Activated T-helper 1 cell treated with Interleukin-2 at 50 U/mL for 16 hours (primary cell): ENCODE data around the gene MYMX.
A peak's percentile ranks its signal among the peaks of the same experiment; 100 is the strongest.

Experiments used
- DNase-seq: peaks from one replicate; pipeline ENCODE4 v3.0.0-alpha.2; 2020; ENCODE audit warnings: low read depth

The MYMX gene

DNA sequence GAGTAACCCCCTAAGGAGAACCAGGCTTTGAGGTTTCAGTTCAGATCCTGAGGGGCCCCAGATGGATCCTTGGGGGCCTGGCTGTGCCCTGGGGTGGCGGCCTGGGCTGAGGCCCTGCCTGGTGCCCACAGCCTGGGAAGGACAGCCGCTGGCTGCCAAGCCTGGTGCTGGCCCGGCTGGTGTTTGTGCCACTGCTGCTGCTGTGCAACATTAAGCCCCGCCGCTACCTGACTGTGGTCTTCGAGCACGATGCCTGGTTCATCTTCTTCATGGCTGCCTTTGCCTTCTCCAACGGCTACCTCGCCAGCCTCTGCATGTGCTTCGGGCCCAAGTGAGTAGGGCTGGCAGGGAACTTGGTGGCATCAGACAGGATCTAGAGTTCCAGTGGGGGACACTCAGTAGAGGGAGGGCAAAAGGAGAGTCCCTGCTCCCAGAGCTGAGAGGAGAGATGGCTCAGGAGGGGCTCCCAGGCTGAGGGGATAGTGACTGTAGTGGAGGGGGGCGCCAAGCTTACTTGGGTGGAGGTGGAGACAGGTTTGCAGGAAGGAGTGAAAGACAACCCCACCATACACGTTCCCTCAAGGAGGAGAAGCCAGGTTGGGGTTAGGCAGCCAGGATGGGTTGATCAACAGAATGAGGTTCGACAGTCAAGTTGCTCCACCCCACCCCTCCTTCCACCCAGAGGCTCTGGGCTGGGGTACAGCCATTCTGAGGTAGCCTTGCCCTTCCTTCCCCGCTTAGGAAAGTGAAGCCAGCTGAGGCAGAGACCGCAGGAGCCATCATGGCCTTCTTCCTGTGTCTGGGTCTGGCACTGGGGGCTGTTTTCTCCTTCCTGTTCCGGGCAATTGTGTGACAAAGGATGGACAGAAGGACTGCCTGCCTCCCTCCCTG is 16.2 kb downstream of the MYMX start:
- no peak for DNase-seq

DNA sequence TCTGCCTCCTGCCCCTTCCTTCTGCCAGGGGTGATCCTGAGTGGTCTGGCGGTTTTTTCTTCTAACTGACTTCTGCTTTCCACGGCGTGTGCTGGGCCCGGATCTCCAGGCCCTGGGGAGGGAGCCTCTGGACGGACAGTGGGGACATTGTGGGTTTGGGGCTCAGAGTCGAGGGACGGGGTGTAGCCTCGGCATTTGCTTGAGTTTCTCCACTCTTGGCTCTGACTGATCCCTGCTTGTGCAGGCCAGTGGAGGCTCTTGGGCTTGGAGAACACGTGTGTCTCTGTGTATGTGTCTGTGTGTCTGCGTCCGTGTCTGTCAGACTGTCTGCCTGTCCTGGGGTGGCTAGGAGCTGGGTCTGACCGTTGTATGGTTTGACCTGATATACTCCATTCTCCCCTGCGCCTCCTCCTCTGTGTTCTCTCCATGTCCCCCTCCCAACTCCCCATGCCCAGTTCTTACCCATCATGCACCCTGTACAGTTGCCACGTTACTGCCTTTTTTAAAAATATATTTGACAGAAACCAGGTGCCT is 16.9 kb downstream of the MYMX start:
- DNase-seq: no peak

DNA sequence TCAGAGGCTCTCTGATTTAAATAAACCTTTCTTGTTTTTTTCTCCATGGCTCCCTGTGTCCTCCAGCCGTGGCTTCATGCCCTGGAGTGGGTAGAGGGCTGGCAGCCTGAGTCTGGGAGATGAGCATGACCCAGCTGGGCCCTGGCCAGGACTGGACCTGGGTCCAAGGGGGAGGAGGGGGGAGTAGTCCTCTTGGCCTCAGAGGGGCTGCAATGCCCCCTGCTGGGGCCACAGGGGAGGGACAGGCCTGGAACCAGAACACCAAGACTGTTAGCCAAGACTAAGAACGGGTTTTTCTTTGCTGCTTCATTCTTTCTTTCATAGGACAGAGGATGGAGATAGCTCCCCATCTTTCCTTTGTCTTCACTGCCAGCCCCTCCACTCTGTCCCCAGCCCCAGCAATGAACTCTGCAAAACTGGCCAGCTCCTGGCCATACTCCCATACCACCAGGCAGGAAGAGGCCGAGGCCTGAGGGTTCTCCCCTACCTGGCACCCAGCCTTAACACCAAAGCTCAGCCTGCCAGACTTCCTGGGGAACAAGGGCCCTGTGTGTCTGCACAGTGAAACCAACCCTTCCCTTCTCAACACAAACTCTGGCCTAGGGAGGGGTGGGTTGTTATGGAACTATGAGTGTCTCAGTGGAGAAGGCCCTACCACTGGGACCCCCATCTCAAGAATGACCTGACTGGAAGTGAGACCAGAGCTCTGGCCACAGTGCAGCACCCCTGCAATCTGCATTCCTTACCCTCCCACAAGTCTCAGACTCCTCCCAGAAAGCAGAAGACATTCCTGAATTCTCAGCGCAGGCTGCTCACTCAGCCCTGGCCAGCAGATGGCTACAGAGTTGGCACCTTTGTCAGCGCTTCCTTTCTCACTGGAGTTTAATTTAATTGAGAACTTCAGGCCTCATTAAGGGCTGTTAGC is 17.6 kb downstream of the MYMX start:
- no peak for DNase-seq

DNA sequence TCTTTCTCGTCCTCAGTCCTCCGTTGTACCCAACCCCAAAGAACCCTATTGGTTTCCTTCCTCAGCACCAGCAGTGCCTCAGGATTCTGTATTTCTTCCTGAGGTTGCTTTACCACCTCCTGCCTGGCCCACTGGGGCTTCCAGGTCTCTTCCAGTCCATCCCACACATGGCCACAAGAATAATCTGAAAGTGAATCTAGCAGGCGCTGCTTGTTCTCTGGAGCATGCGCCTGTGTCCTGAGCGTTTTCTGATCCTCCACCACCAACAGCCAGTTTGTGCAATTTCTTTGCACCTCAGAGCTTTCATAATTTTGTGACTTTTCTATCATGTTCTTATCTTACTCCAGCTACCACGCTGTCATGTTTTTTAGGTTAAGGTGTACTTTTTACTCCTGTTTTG is 18.5 kb downstream of the MYMX start:
- DNase-seq: no peak

DNA sequence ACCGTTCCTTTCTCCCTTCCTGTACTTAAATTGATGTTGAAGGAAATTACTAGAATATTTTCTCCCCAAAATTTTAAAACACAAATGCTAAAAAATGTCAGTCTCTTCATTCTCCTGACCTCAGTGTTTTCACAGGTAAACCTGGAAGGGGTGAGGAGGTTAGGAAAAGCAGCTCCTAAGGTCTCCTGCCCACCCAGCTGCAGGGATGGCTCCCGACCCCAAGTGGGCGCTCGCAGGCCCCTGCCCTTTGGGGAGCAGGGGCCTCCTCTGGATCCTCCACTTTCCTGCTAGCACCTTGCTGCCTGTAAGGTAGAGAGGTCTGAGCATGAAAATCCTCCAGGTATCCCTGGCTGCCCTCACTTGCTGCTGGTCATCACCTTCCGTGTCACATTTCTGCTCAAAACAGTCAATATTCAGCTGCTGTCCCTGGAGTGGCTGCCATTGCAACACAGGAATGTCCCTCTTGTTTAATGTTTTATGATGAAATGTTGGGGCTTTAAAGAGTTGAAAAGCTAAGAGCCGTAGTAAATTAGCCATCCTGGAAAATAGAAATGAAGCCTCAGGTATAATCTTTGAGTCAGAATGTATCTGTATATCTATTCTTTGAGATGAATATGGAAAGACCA is 19.3 kb downstream of the MYMX start:
- no peak for DNase-seq

DNA sequence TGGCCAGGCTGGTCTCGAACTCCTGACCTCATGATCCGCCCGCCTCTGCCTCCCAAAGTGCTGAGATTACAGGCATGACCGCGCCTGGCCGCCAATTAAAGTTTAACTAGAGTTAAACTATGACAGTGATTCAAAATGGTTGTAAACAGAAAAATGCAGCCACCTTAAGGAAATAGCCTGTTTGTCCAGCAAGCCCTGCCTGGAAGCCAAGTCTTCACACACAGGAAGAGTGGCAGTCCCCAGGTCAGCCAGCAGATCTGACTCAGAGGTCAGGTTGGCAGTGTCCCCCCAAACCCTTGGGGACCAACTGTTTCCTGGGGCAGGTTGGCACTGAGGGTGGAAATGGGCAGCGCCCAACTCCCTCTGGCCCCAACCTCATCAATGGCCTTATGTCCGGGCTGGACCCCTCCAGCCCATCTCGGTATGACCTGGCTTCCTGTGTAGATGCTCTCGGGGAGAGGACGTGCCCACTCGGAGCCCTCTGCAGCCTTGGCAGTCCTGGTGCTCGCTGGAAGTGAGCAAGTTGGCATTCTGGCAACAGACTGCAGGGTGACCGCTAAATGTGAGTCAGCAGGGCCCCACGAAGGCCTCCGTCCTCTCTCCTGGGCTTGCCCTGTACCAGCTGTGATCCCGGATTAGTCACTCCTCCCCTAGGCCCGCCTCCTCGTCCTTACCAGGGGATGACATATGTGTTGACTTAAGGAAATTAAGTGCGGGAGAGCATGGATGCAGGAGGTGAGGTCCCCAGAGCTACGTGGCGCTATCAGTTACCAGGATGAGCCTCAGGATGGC is 20.5 kb downstream of the MYMX start:
- peak; percentile 39 for DNase-seq

DNA sequence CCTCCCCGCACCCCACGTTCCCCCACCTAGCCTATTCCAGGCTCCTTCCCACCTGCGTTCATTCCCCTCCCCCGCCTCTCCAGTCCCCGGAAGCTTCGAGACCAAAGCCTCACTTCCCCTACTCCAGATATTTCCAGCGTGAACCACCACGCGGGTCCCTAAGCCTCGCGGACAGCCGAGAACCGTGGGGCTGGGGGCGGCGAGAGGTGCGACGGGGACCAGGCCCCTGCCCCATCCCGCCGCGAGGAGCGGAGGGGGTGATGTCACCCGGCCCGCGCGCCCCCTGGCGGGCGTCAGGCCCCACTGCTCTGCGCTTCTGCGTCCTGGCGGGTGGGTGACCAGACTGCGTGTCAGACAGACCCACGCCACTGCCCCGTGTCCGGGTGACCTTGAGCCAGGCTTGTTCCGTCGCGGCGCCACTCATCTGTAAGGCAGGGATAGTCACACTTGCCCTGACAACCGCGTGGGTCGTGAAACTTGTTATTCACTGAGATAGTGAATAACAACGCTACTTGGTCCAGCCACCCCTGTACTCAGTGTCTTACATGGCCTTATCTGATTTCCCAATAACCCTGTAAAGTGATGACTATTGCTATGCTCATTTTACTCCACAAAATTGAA is 21.2 kb downstream of the MYMX start:
- peak; percentile 72 for DNase-seq

DNA sequence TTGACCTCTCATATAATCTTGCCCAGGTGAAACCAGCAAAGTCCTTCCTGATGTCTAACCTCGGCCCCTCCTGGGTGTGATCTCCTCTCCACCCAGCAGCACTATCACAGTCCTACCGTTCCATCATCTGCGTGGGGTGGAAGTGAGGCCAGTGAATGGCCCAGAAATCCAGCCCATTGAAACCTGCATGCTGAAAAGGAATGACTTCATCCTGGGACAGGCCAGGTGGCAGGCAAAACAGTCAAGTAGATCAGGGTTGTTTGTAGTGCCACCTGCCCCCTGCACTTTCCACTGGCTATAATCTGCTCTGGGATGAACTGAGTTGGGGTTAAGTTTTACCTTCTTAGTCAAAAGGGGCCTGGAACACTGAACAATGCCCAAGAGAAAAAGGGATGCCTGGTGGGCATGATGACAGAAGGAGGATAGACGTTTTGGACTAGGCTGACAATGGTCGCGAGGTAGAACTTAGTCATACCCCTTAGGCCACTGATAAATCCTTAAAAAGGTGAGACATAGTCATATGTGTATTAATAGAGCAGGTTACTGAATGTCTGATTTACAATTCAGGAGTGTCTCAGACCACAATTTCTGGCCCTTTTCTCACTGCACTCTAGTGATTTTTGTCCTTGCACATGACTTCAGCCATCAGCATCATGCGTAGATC is 22.1 kb downstream of the MYMX start:
- no peak for DNase-seq

DNA sequence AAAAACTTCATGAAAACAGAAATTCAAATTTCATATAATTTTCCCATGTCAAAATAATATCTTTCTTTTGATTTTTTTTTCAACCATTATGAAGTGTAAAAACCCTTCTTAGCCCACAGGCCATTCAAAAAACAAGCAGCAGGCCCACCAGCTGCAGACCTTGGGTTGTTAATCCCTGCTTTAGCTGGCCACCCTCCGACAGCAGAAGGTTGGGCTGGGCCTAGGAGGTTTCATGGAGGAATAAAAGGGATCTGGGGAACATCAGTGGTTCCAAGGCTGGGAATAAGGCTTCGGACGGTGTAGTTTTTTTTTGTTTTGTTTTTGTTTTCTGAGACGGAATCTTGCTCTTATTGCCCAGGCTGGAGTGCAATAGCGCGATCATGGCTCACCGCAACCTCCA is 26.6 kb downstream of the MYMX start:
- no peak for DNase-seq

DNA sequence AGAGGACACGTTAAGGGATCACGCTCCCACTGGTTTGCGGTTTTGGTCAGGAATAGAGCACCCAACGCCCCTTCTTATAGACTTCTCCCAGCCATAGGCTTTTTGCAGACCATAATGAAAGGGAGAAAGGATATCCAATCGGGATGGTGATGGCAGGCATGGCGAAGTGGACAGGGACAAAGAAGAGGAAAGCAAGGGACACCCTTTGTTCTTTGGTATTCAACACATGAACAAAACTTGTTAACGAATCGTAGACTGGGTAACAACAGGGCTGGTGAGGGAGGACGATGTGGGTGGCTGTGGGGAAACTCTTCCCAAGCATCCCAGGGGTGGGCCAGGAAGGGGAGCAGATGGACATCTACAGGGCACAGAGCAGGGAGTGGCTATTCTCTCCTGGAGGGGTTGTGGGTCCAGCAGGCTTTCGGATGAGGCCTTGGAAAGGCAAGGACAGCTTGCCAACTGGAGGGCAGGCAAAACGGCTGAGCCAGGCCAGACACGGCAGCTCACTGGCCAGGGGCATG is 28.7 kb downstream of the MYMX start:
- no peak for DNase-seq

DNA sequence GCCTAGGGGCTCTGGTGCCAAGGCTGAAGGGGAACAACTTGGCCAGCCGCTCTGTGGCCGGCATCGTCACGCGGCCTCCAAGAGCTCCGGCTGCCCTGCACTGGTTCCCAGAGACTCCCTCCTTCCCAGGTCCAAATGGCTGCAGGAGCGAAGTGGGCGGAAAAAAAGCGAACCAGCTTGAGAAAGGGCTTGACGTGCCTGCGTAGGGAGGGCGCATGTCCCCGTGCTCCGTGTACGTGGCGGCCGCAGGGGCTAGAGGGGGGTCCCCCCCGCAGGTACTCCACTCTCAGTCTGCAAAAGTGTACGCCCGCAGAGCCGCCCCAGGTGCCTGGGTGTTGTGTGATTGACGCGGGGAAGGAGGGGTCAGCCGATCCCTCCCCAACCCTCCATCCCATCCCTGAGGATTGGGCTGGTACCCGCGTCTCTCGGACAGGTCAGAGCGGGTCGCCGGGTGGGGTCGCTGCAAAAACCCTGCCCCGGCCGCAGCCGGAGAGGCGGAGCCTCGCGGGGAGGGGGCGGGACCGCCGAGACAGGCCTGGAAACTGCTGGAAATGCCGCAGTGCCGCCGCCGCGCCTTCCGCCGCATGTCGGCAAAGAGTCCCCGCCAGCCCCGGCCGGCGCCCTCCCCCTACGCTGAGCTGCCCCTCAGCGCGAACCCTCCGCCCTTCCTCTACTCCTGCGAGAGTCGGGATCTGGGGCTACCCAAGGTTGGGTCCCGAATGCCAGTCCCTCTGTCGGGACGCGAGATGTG is 29.4 kb downstream of the MYMX start:
- peak; percentile 74 for DNase-seq

DNA sequence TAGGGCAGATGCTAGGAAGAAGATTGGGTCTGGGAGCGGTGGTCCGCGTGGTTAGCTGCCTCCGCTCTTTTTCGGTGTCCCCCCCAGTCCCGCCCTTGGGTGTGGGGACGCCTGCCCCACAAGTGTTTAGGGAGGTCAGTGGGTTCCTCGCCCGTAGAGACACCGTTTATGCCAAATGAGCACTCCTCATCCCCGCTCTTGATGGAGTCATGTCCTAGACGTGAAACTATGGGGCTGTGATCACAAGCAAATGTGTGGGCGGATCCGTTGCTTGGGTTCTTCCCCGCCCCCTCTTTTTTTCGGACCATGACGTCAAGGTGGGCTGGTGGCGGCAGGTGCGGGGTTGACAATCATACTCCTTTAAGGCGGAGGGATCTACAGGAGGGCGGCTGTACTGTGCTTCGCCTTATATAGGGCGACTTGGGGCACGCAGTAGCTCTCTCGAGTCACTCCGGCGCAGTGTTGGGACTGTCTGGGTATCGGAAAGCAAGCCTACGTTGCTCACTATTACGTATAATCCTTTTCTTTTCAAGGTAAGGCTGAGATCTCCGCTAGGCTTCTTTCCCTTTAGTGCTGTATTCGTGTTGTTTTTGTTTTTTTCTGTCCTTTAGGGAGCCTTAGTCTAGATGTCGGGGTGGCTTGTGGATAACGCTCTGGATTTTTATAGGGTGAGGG is 30.1 kb downstream of the MYMX start, which contains the start of gene HSP90AB1:
Gene HSP90AB1, plus strand, starts transcription at position 439 of the 675 bp plus-strand sequence. CDS start 1,529 bp downstream, outside the sequence.
- DNase-seq: peak; percentile 89

DNA sequence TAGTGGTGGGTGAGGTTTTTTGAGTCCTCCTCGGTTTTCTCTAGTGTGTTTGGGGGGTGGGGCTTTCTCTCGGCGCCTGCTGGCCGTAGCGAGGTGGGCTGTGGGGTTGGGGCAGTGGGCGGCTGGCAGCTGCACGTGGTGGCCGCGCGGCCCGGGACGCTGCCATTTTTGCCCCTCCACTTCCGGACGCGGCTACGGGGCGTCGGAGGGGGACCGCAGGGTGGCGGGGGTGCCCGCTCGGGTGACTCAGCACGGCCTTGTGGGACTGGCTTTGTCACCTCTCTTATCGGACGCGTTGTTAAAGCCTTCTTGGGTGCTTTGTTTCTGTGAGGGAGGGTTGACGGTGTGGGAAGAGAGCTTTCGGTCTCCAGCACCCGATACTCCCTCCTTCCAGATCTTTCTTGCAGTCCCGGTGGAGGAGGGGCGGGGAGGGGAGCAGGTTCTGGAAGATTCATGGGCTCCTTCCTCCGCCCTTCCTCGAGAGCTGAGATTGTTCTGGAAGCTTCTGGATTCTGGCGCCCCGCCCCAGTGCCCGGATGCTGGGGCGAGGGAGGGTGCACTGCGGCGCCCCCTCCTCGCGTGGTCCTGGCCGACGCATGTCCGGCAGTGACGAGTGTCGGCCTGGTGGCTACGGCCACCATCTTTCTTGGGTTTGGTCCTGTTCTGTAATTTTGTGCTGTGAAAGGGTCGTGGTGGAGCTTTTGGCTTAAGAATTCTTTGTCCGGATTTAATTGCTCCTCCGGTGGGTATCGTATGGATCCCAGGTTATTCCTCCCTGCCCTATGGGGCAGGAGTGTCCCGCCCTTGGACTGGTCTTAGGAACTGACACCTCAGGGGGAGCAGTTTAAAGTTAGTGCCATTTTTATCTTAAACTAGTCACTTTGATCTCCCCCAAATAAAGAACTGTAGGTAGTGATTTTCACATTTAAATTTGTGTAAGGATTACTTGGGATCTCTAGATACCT is 30.9 kb downstream of the MYMX start:
- DNase-seq: peak; percentile 83

DNA sequence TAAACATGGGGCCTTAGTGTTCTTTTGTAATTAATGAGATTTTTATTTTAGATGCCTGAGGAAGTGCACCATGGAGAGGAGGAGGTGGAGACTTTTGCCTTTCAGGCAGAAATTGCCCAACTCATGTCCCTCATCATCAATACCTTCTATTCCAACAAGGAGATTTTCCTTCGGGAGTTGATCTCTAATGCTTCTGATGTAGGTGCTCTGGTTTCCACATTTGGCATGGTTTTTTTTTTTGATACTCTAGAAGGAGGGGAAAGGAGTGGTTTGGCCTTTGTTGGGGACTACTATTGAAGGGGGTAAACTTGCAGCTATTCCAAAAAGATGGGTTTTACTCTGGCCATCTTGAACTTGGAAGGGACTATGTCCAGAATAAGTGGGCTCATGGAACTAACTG is 31.9 kb downstream of the MYMX start:
- DNase-seq: no peak

DNA sequence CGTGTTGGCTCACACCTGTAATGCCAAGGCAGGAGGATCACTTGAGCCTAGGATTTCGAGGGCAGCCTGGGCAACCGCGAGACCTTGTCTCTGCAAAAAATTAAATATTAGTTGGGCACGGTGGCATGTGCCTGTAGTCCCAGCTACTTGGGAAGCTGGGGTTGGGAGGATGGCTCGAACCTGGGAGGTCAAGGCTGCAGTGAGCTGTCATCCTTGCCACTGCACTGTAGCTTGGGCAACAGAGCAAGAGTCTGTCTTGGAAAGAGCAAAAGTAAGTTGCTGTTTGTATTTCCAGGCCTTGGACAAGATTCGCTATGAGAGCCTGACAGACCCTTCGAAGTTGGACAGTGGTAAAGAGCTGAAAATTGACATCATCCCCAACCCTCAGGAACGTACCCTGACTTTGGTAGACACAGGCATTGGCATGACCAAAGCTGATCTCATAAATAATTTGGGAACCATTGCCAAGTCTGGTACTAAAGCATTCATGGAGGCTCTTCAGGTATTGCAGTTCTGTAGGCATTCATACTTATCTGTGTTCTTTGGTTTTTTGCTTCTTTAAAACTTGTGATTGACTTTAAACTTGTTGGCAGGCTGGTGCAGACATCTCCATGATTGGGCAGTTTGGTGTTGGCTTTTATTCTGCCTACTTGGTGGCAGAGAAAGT is 32.5 kb downstream of the MYMX start:
- no peak for DNase-seq

DNA sequence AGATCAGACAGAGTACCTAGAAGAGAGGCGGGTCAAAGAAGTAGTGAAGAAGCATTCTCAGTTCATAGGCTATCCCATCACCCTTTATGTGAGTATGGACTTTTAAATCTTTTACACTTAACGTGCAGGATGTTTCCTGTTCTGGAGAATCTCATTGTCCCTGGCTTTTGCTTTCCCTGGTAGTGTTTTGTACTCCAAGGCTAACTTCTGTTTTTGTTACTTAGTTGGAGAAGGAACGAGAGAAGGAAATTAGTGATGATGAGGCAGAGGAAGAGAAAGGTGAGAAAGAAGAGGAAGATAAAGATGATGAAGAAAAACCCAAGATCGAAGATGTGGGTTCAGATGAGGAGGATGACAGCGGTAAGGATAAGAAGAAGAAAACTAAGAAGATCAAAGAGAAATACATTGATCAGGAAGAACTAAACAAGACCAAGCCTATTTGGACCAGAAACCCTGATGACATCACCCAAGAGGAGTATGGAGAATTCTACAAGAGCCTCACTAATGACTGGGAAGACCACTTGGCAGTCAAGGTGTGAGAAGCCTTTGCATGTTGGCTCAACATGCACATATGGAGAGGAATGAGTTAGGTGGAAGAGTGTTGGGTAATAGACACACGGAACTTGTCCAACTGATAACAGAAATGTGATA is 33.5 kb downstream of the MYMX start:
- no peak for DNase-seq
